ENCODE measurements around the gene TANGO6.

The TANGO6 gene

GRCh38 chr16:69079697-69080096 is 236.4 kb downstream of the TANGO6 start:
- Histone ChIP-seq H3K4me3 (ENCODE audit: low read depth in 1 of 2, low read length in 1 of 2) (no peak overlapping the region), H3K27ac (no peak overlapping the region), H3K4me1 (ENCODE audit: control insufficient read depth in 1 of 2, insufficient read depth in 1 of 2, low read depth in 1 of 2, low read length in 1 of 2) (no peaks in the 10 kb centered on the region), H3K9me3 (no peaks in the 10 kb centered on the region), H3K36me3 (peaks cover 20% of the 10 kb centered on the region), H3K27me3 (no peaks in the 10 kb centered on the region)
- no peak for TF ChIP-seq CTCF (IDR thresholded peaks at IDR 0.05)

DNA sequence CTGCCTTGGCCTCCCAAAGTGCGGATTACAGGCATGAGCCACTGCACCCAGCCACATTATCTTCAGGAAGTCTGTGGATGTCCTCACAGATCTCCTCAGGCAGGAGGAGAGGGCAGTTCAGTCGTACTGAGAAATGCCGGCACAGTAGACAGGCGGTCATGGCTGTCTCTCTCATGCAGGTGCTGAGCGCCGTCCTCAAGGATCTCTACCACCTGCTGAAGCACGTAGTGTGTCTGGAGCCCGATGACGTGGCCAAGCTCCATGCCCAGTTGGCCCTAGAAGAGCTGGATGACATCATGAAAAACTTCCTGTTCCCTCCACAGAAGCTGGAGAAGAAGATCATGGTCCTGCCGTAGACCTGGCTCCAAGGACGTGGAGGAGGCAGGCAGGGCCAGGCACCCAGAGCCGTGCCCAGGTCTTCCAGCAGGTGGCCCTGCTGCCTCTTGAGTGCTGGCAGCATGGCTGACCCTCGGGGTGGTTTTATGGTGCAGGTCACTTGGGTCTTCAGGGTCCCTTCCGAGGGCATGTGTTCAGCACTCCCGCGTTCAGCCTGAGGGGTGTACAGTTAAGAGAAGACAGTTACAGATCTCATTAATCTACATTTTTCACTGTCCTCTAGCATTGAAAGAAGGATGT is 240.1 kb downstream of the TANGO6 start:
- Histone ChIP-seq H3K4me1 (ENCODE audit: control insufficient read depth in 1 of 2, insufficient read depth in 1 of 2, low read depth in 1 of 2, low read length in 1 of 2) (no peaks in the 10 kb centered on the region), H3K4me3 (ENCODE audit: low read depth in 1 of 2, low read length in 1 of 2) (no peak overlapping the region), H3K27ac (no peak overlapping the region), H3K27me3 (no peaks in the 10 kb centered on the region), H3K36me3 (peaks cover 14% of the 10 kb centered on the region), H3K9me3 (no peaks in the 10 kb centered on the region)
- no peak for TF ChIP-seq CTCF (IDR thresholded peaks at IDR 0.05)

- H3K27me3 ChIP-seq, result no peaks in the 10 kb centered on the region
- peaks cover under 1 to 1% of the 10 kb centered on the region in 2 experiments for H3K4me1 ChIP-seq (ENCODE audit: control insufficient read depth in 1 of 2, insufficient read depth in 1 of 2, low read depth in 1 of 2, low read length in 1 of 2)
- H3K36me3 ChIP-seq, result peaks cover 14% of the 10 kb centered on the region
- H3K27ac ChIP-seq, result no peak overlapping the region
- H3K4me3 ChIP-seq (ENCODE audit: low read depth in 1 of 2, low read length in 1 of 2), result no peak overlapping the region
- no peak for TF ChIP-seq CTCF (IDR thresholded peaks at IDR 0.05)
- no peaks in the 10 kb centered on the region for H3K9me3 ChIP-seq
Observed at GRCh38 chr16:69084289-69084688, 241.0 kb downstream of the TANGO6 start.

DNA sequence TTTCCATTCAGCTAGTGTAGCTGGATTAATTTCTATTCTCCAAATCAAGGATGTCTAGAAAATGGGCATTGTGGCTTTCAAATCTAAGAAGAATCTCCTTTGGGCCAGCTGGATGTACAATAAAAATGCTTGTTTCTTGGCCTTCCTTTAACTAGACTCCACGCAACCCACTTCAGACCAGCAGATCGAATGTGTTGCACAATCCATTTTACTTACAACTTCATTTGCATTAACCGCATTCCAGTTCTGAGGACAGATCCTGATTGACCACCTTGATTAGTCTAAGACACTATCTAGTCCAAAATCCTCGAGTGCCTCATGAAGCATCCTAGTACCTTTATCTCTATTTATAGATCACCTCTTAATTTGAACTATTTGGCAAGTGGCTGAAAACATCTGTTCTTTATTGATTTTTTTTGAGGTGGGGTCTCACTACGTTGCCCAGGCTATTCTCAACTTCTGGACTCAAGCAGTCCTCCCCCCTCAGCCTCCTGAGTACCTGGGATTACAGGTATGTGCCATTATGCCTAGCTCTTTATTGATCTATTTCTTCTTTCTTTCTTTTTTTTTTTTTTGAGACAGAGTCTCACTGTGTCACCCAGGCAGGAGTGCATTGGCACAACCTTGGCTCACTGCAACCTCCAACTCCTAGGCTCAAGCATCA is 241.8 kb downstream of the TANGO6 start:
- no peak overlapping the region for H3K27ac ChIP-seq

DNA sequence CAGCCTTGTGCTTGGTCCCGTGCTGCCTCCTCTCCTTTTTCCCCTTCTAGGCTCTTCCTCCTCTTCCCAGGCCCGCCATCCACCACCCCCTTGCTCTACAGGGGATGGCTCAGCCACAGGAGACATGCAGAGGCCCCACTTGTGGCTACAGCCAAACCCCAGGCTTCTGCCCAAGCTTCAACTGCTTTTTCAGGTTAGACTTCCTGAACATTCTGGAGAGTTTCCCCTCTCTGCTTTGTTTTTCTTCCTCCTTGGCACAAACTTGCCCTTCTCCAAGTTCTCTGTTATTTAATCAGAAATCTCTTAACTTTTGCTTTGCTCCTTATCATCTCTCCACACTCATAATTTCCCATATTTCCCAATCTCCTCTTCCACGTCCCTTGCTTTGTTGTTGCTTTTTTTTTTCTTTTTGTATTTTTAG is 243.8 kb downstream of the TANGO6 start:
- H3K4me3 ChIP-seq (ENCODE audit: low read depth in 1 of 2, low read length in 1 of 2), result no peak overlapping the region
- peaks cover 6 to 10% of the 10 kb centered on the region in 2 experiments for H3K4me1 ChIP-seq (ENCODE audit: control insufficient read depth in 1 of 2, insufficient read depth in 1 of 2, low read depth in 1 of 2, low read length in 1 of 2)
- H3K36me3 ChIP-seq, result peaks cover 14% of the 10 kb centered on the region
- no peaks in the 10 kb centered on the region for H3K9me3 ChIP-seq
- TF ChIP-seq CTCF (IDR thresholded peaks at IDR 0.05), result no peak
- no peak overlapping the region for H3K27ac ChIP-seq
- no peaks in the 10 kb centered on the region for H3K27me3 ChIP-seq

More for the DNA sequence above, 241.8 kb downstream of the TANGO6 start:
- peaks cover 6 to 10% of the 10 kb centered on the region in 2 experiments for H3K4me1 ChIP-seq (ENCODE audit: control insufficient read depth in 1 of 2, insufficient read depth in 1 of 2, low read depth in 1 of 2, low read length in 1 of 2)
- no peaks in the 10 kb centered on the region for H3K27me3 ChIP-seq
- no peak for TF ChIP-seq CTCF (IDR thresholded peaks at IDR 0.05)
- H3K36me3 ChIP-seq, result peaks cover 14% of the 10 kb centered on the region
- H3K4me3 ChIP-seq (ENCODE audit: low read depth in 1 of 2, low read length in 1 of 2), result no peak overlapping the region
- H3K9me3 ChIP-seq, result no peaks in the 10 kb centered on the region
